HS-5 (cell line): ENCODE data around the gene OR11H1.
"Not testable (repeated sequence)": the region's sequence is repeated elsewhere in the genome, so short reads cannot be mapped to it uniquely, and the experiment has no call there.

Source experiments
- DNase-seq: peaks from one replicate; pipeline ENCODE4 v3.0.0-alpha.2; 2012; ENCODE audit warnings: low read depth

The OR11H1 gene, protein sequence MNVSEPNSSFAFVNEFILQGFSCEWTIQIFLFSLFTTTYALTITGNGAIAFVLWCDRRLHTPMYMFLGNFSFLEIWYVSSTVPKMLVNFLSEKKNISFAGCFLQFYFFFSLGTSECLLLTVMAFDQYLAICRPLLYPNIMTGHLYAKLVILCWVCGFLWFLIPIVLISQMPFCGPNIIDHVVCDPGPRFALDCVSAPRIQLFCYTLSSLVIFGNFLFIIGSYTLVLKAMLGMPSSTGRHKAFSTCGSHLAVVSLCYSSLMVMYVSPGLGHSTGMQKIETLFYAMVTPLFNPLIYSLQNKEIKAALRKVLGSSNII

GRCh38 chr22:15527892-15528291, at the start of gene OR11H1:
OR11H1 (plus strand) TSS chr22:15528192; CDS start chr22:15528192, 0 bp downstream.
- not testable (repeated sequence) for DNase-seq

- not testable (repeated sequence) for DNase-seq
Measured at GRCh38 chr22:15509967-15510366, 18.0 kb upstream of the OR11H1 start.

- DNase-seq, result not testable (repeated sequence)
Measured at GRCh38 chr22:15515896-15516295, 12.1 kb upstream of the OR11H1 start.

GRCh38 chr22:15553767-15554166, 25.8 kb downstream of the OR11H1 start:
- not testable (repeated sequence) for DNase-seq

- DNase-seq, result not testable (repeated sequence)
Measured at GRCh38 chr22:15563461-15563860, 35.5 kb downstream of the OR11H1 start.

DNA sequence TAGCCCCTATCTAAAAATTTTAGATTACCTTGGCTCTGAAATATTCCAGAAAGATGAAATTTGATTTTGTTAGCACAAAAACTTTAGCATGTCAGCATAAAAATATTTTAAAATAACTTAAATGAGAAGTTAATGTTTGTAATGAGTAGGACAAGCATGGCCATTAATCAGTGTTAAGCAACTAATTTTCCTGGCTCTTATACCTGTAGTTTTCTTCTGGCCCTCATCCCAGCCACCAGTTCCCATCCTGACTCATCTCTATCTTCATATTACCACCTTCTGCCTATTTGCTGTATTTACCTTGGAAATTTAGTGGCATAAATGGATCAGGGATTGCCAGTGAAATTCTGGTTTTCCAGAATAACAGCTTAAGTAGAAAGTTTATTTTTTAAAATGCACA, 37.1 kb downstream of the OR11H1 start:
- DNase-seq, result not testable (repeated sequence)
